ENCODE data around the gene FOXK2. TPM values are rescaled to one million over a fixed set of nuclear protein-coding genes. Genes with fewer than 3 reads are reported as not detected.

FOXK2 gene
- total and polyA plus RNA-seq, 2 of the 8 experiments (the other 6 are each of a cell fraction or from before 2014, with no cell fraction given) = 34.7 to 64.9 TPM

DNA sequence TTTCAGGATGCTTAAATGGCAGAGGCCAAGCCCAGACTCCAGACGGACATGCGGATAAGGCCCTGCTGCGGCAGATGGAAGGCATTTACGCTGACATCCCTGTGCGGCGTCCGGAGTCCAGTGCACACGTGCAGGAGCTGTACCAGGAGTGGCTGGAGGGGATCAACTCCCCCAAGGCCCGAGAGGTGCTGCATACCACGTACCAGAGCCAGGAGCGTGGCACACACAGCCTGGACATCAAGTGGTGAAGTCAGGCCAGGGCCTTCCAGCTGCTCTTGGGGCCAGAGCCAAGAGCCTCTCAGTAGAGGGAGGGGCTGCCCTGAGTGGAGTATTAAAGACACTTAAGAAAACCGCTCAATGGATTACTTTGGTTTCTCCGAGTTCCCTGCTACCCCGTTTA lies 31.6 kb upstream of the FOXK2 start:
- H3K79me1 ChIP-seq (ENCODE audit: low read depth, low read length) = no peaks in the 10 kb centered on the region
- no peak overlapping the region for H2BK120ac ChIP-seq (replicated peaks; ENCODE audit: low read depth, low read length)
- H3K23ac ChIP-seq (ENCODE audit: insufficient read length) = no peak overlapping the region
- WGBS, 2 experiments (ENCODE audit: extremely low coverage in 1 of 2, insufficient coverage in 1 of 2, insufficient read length in 1 of 2, insufficient replicate concordance in 2 of 2, low coverage in 1 of 2, low lambda C conversion rate in 2 of 2, missing lambda C conversion rate in 1 of 2) = 89% methylated on average over 14 of the region's 14 CpGs; no CpG with 5 or more reads in 1 of the 2 experiments
- no peak overlapping the region for H3K4ac ChIP-seq (replicated peaks; ENCODE audit: insufficient read length, low read depth, low read length)
- no peak overlapping the region for H4K91ac ChIP-seq (replicated peaks; ENCODE audit: insufficient read length, low read length)
- no peak for DNase-seq (ENCODE audit: low read depth in 1 of 2, low spot score in 2 of 2)
- H2AK5ac ChIP-seq (ENCODE audit: low read depth, low read length) = no peak overlapping the region
- H3K23me2 ChIP-seq (ENCODE audit: low read depth, low read length) = no peaks in the 10 kb centered on the region
- no peak overlapping the region for H2BK15ac ChIP-seq (ENCODE audit: low read length)
- H2BK5ac ChIP-seq (ENCODE audit: low read depth, low read length) = no peak overlapping the region
- H3K4me1 ChIP-seq (replicated peaks in 1 of 4; ENCODE audit: control insufficient read depth in 3 of 4, insufficient read depth in 4 of 4, low read length in 3 of 4) = no peaks in the 10 kb centered on the region
- peaks cover 0 to 4% of the 10 kb centered on the region in 2 experiments for H4K20me1 ChIP-seq (replicated peaks in 1 of 2; ENCODE audit: control insufficient read depth in 1 of 2, insufficient read depth in 2 of 2, low read length in 2 of 2)
- no peak overlapping the region for H4K5ac ChIP-seq (ENCODE audit: insufficient read length, low read depth, low read length)
- no peak overlapping the region for H2AFZ ChIP-seq (ENCODE audit: low read length)
- H3K27ac ChIP-seq (ENCODE audit: low read depth, low read length) = no peak overlapping the region
- no peak for FAIRE-seq
- H3K4me2 ChIP-seq (ENCODE audit: insufficient read depth in 1 of 2, low read depth in 2 of 2, low read length in 2 of 2) = no peak overlapping the region
- CTCF ChIA-PET (ENCODE audit: partially characterized antibody) = interaction anchor here (1.3 to 1.6 kb wide), 2 partner anchors 65 to 66 kb away, joined by 3 to 7 read pairs; no protein-coding TSS in a partner anchor
- TF ChIP-seq TAF7 (optimal IDR thresholded peaks at IDR 0.05; ENCODE audit: borderline replicate concordance, low read depth, low read length) (no peak), TCF12 (IDR thresholded peaks at IDR 0.05; ENCODE audit: low read depth, low read length) (no peak)
- no peak overlapping the region for H3K14ac ChIP-seq (ENCODE audit: insufficient read length)
- H3K79me2 ChIP-seq (ENCODE audit: control insufficient read depth in 1 of 2, insufficient read depth in 2 of 2, low read length in 2 of 2) = no peaks in the 10 kb centered on the region
- no peak overlapping the region for H4K8ac ChIP-seq (ENCODE audit: extremely low read depth, insufficient read depth, low read length)
- H3K27me3 ChIP-seq (replicated peaks in 1 of 4; ENCODE audit: control insufficient read depth in 3 of 4, extremely low read depth in 1 of 4, insufficient read depth in 3 of 4, low read length in 3 of 4) = no peaks in the 10 kb centered on the region
- no peak overlapping the region for H3K56ac ChIP-seq (replicated peaks; ENCODE audit: insufficient read length, low read depth, low read length)
- no peak overlapping the region for H2BK12ac ChIP-seq (ENCODE audit: low read depth, low read length)
- peaks cover 9 to 44% (median 30%) of the 10 kb centered on the region in 4 experiments; a peak in 6 of 8 replicates for H3K36me3 ChIP-seq (ENCODE audit: control insufficient read depth in 2 of 4, insufficient read depth in 4 of 4, low read length in 3 of 4)
- no peak overlapping the region for H2BK20ac ChIP-seq (ENCODE audit: low read length)
- no peak overlapping the region for H3K18ac ChIP-seq (ENCODE audit: extremely low read depth, low read length)
- no peak overlapping the region for H3K4me3 ChIP-seq (ENCODE audit: extremely low read depth in 1 of 4, insufficient read depth in 2 of 4, low read depth in 3 of 4, low read length in 4 of 4)
- no peaks in the 10 kb centered on the region for H3K9me3 ChIP-seq (ENCODE audit: insufficient read depth in 2 of 2, low read depth in 1 of 2, low read length in 1 of 2)
- POLR2A ChIA-PET (ENCODE audit: partially characterized antibody) = no interaction called here
- H3K9ac ChIP-seq (replicated peaks in 1 of 4; ENCODE audit: extremely low read depth in 1 of 4, low read depth in 3 of 4, low read length in 3 of 4) = no peak overlapping the region
